DMS153 treated with DMSO at 0.1 percent for 48 hours (cell line): ENCODE results near the gene DNAH11.
"Not testable (repeated sequence)": the region's sequence is repeated elsewhere in the genome, so short reads cannot be mapped to it uniquely, and the experiment has no call there.

Experiments
- DNase-seq: peaks from one replicate; lab custom pipeline; 2025; ENCODE audit not compliant: unreplicated experiment; lab: John Stamatoyannopoulos, UW

Gene DNAH11

DNA sequence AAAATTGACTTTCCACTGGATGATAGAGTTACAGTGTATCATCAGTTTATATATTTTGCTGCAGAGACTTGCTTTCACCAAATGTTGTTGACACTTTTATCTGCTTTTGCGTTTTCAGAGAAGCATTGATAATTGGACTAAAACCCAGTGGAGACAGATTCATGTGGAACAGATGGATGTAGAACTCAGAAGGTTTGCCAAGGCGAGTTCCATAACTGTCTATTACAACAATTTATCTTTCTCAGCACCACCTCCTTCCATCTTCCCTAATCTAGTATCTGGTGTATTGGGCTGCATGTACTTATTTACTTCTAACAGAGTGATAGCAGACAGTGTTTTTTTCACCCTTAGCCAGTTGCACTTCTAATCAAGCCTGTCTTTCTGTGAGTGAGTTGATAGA, 73.3 kb downstream of the DNAH11 start:
- DNase-seq, result no peak

DNA sequence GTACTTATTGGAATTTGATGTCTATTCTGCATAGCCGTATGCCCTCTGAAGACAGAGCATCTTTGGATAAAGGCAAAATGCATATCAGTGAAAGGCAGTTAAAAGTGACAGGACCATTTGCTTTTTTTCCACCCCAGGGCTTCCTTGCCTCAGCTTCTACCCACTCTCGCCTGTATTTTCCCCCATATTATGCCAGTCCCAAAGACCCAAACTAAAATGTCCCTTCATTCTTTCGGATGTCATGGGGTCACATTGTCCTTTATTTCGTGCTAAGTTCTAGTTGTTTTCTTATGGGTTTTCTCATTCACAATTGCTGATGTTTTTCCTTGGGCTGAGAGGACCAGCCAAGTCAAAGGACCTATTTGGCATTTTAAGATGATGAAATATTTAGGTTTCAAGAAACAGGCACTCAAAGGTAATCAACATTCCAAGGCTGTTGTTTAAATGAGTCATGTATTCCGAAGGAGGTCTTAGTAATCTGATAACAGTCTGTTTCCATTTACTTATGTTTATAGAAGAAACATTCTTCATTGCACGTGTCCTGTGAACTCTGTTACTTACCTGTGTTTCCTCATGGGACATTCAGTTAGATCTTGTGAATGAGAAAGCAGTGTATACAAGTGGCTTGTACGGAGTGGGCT, 74.1 kb downstream of the DNAH11 start:
- DNase-seq, result no peak

DNA sequence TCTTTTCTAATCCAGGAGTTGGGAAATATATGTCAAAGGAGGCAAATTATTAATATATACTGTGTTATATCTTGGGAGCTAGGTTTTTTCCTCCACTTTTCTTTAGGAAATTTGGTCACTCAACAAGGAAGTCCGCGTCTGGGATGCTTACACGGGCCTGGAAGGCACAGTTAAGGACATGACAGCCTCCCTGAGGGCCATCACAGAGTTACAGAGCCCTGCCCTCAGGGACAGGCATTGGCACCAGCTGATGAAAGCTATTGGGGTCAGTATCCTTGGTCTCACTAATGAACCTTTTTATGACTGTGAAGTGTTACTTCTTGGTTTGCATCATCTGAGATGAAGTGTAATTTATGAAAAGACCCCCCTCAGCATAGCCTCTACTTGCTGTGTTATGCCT, 74.7 kb downstream of the DNAH11 start:
- no peak for DNase-seq

DNA sequence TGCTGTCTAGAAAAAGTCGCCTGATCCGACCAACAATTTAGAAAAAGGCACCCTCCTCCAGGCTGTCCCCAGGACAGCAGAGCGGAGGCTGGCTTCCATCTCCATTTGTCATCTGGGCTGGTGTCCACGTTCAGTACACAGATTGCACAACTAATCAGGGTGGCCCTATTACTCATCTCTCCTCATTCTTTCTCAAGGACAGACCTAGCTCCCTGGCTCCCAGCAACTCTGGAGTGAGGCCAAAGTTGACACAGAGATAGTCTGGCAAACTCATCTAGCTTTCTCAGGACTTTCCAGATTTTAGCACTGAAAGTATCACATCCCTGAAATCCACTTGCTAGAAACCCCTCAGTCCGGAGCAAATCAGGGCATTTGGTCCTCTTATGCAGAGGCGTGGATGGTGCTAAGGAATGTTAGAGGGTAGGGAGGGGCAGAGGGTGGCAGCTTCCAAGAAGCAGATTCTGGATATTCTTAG, 75.1 kb downstream of the DNAH11 start:
- no peak for DNase-seq

DNA sequence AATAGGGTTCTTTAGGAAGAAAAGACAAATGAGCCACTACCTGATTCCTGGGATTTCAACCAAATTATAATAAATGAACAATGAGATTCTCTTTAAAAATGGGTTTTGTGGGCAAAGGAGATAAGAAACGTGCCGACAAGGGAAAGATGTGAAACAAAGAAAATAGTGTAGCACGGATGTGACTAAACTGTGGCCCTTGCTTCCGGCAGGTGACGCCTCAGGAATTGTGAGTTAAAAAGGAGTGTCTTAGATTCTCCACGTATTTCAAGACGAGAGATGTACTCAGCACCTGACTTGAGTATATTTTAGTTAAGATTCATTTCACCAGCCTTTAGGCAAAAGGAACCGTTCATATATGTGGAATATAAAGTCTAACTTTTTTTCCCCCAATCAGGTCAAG, 75.9 kb downstream of the DNAH11 start:
- no peak for DNase-seq

GRCh38 chr7:21620054-21620453, 77.2 kb downstream of the DNAH11 start:
- no peak for DNase-seq

- no peak for DNase-seq
Measured at GRCh38 chr7:21624320-21624719, 81.5 kb downstream of the DNAH11 start.

GRCh38 chr7:21636694-21637093, 93.9 kb downstream of the DNAH11 start:
- no peak for DNase-seq

GRCh38 chr7:21639206-21639868, 96.5 kb downstream of the DNAH11 start:
- DNase-seq, result no peak

DNA sequence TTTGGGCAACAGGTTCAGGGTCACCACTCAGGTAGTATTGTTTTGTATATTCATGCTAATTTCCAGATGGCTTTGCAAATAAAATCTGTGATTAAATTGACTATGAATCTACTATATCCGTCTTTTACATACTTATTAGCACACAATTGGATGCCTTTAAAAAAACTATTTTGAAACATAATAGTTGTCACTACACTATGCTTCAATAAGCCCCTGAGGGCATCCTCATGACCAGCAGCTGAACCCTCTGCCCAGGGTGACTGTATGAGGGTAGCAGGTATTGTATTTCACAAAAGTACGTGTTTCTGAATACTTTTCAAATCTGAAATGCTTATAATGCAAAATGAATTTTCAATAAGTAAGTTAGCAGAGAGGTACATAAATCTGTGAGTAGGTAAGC, 97.3 kb downstream of the DNAH11 start:
- no peak for DNase-seq

GRCh38 chr7:21641546-21641945, 98.7 kb downstream of the DNAH11 start:
- no peak for DNase-seq

DNA sequence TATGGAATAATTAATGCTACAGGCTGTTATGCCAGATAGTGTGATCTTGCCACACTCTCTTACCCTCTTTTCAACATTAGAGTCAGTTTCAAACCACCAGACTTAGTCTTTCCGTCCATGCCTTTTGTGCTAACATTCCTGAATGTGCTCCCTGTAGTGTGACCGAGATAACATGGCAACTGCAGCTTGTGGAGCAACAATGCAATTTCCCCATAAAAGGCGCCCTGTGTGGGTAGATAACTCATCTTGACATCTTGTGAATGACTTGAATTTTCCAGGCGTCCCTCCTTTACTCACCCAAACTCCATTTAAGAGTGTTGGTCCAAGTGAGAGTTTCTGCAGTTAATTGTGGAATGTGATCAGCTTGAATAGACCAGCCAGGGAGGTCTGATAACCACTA, 99.6 kb downstream of the DNAH11 start:
- no peak for DNase-seq

- no peak for DNase-seq
Measured at GRCh38 chr7:21651697-21652096, 108.9 kb downstream of the DNAH11 start.

- no peak for DNase-seq
Measured at GRCh38 chr7:21653623-21654022, 110.8 kb downstream of the DNAH11 start.

DNA sequence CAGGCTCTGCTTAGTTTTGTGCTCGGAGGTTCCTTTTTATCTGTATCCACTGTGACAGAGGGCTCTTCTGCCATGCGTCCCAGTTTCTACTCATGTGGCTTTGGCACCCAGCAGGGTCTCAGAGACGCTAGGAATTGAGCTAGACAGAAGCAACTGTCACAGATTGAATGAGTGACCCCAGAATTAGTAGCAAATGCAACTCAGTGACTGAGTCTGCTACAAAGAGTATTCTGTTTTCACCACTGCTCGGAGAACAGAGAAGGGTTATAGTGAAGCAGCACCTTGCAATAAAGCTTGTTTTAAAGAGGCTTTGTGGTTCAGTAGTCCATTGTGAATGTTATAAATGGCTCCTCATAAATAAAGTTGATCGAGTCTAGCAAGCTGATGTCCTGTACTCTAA, 113.2 kb downstream of the DNAH11 start:
- DNase-seq, result no peak

GRCh38 chr7:21656796-21657195, 114.0 kb downstream of the DNAH11 start:
- no peak for DNase-seq

GRCh38 chr7:21670496-21670895, 127.7 kb downstream of the DNAH11 start:
- DNase-seq, result no peak

DNA sequence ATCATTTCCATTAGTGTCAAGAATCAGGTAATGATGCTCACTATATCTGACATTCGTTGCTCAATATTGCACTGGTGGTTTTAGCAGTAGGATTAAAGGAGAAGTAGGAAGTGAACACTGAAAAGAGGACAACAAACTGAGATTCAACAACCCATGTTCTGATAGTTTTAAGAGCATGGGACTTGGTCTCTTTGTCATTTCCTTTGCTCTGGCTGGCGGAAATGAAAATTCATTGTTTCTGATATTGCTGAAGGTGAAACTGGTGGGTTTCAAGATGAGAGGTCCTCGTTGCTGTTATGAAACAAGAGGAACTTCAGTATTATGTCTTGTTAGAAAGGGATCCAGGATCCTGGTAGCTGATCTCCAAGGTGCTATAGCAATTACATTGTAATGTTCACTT, 129.0 kb downstream of the DNAH11 start:
- no peak for DNase-seq

- DNase-seq, result no peak
Measured at GRCh38 chr7:21675255-21675654, 132.4 kb downstream of the DNAH11 start.

- DNase-seq, result no peak
Measured at GRCh38 chr7:21690705-21691104, 147.9 kb downstream of the DNAH11 start.

DNA sequence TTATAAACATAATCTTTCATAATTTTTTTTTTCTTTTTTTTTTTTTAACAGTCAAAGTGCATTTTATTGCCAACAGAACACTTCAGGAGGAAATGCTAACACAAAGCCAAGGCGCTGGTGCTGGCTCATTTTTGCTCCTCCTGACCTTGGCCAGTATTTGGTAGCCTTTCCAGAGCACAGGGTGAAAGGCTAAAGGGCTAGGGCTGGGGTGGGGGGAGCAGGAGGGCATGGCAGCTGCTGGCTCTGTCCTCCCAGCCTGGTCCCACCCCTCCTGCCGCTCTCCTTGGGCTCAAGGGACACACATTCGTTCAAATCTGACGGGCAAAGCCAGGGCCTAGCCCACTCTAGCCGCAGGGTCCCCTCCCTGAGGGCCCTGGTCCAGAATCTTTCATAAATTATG, 148.3 kb downstream of the DNAH11 start:
- not testable (repeated sequence) for DNase-seq

DNA sequence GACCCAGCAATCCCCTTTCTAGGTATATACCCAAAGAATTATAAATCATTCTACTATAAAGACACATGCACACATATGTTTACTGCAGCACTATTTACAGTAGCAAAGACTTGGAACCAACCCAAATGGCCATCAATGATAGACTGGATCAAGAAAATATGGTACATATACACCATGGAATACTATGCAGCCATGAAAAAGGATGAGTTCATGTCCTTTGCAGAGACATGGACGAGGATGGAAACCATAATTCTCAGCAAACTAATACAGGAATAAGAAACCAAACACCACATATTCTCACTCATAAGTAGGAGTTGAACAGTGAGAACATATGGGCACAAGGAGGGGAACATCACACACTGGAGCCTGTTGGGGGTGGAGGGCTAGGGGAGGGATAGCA, 157.7 kb downstream of the DNAH11 start:
- DNase-seq, result not testable (repeated sequence)

GRCh38 chr7:21702303-21702702, 159.5 kb downstream of the DNAH11 start:
- DNase-seq, result no peak
